KMS-11 (cell line): Measurements from ENCODE around the gene DOC2A.

Source experiments
- H2AFZ ChIP-seq: fragments of 200-600 bp; sonication (generic); 2 replicates; pipeline ENCODE4 v1.6.1; 2016; ENCODE audit warnings: antibody characterized with exemption, mixed run types, low read depth
- H3K27ac ChIP-seq: fragments of 200-600 bp; sonication (generic); 2 replicates; pipeline ENCODE4 v1.6.1; 2016; ENCODE audit warnings: mild to moderate bottlenecking, mixed run types
- H3K27me3 ChIP-seq: fragments of 200-600 bp; sonication (generic); 2 replicates; pipeline ENCODE4 v1.6.1; 2017; ENCODE audit warnings: mild to moderate bottlenecking, low read depth, mixed run types, moderate library complexity; ENCODE audit not compliant: insufficient read depth
- H3K36me3 ChIP-seq: fragments of 200-600 bp; sonication (generic); 2 replicates; pipeline ENCODE4 v1.6.1; 2017; ENCODE audit warnings: mild to moderate bottlenecking, mixed run types; ENCODE audit not compliant: insufficient read depth
- H3K4me1 ChIP-seq: fragments of 200-600 bp; sonication (generic); 2 replicates; pipeline ENCODE4 v1.6.1; 2016; ENCODE audit warnings: mild to moderate bottlenecking, low read depth, mixed run types; ENCODE audit not compliant: poor library complexity, severe bottlenecking
- H3K4me2 ChIP-seq: fragments of 200-600 bp; sonication (generic); 2 replicates; pipeline ENCODE4 v1.7.0; 2016; ENCODE audit warnings: mild to moderate bottlenecking, mixed run types
- H3K4me3 ChIP-seq: fragments of 200-600 bp; sonication (generic); IDR thresholded peaks from 2 replicates; pipeline ENCODE4 v1.6.1; 2017; ENCODE audit warnings: low read depth, low read length, mixed read lengths; ENCODE audit not compliant: insufficient read depth
- H3K79me2 ChIP-seq: fragments of 200-600 bp; sonication (generic); 2 replicates; pipeline ENCODE4 v1.6.1; 2016; ENCODE audit warnings: low read depth, mixed run types; ENCODE audit not compliant: insufficient read depth
- H3K9ac ChIP-seq: fragments of 200-600 bp; sonication (generic); 2 replicates; pipeline ENCODE4 v1.6.1; 2016; ENCODE audit warnings: mild to moderate bottlenecking, mixed run types
- H4K20me1 ChIP-seq: fragments of 200-600 bp; sonication (generic); 2 replicates; pipeline ENCODE4 v1.6.1; 2016; ENCODE audit warnings: mild to moderate bottlenecking, mixed run types; ENCODE audit not compliant: insufficient read depth
- TF ChIP-seq, protein P1 (sequence below): fragments of 200-600 bp; sonication (generic); conservative IDR thresholded peaks from 2 replicates; pipeline ENCODE4 v1.6.1; 2017; ENCODE audit warnings: low read depth, mild to moderate bottlenecking, antibody characterized with exemption, low read length, moderate library complexity, mixed read lengths

Gene DOC2A

DNA sequence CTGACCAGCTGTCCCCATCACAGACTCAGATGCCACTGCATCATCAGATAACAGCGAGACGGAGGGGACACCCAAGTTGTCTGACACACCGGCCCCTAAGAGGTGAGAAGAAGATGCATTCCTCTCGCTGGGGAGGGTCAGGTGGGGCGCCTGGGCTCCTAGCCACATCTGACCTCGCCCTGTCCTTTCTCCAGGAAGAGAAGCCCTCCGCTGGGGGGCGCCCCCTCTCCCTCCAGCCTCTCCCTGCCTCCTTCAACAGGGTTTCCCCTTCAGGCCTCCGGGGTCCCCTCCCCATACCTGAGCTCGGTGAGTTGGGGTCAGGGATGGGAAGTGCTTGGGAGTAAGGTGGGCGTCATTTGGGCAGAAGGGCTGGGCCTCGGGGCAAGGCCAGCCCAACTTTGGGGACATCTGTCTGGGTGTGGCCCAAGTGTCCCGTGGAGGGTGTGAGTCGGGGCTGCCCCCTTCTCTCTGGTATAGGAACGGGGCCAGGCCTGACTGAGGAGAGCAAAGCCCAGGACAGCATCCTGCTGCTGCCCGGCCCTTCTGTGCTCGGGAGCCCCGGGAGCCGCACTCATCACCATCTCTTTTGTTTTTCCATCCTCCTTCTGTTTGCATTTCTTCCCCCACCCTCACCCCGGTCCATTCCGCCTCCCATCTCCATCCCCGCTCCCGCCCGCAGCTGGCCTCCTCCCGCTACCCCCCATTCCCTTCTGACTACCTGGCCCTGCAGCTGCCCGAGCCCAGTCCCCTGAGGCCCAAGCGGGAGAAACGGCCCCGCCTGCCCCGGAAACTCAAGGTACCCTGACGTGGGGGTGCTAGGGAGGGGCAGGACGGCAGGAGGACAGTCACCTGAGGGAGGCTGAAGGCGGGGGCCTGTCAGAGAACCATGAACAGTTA, 9.8 kb downstream of the DOC2A start:
- Histone ChIP-seq H3K9ac (no peak overlapping the region), H3K4me2 (no peak overlapping the region), H3K4me1 (peaks cover 7% of the 10 kb centered on the region), H3K4me3 (no peak overlapping the region), H3K27ac (no peak overlapping the region), H3K27me3 (no peaks in the 10 kb centered on the region), H4K20me1 (no peaks in the 10 kb centered on the region), H3K79me2 (peaks cover 10% of the 10 kb centered on the region; the same call in 1 of the 2 replicates), H3K36me3 (no peaks in the 10 kb centered on the region), H2AFZ (no peak overlapping the region)
- TF ChIP-seq, protein P1, sequence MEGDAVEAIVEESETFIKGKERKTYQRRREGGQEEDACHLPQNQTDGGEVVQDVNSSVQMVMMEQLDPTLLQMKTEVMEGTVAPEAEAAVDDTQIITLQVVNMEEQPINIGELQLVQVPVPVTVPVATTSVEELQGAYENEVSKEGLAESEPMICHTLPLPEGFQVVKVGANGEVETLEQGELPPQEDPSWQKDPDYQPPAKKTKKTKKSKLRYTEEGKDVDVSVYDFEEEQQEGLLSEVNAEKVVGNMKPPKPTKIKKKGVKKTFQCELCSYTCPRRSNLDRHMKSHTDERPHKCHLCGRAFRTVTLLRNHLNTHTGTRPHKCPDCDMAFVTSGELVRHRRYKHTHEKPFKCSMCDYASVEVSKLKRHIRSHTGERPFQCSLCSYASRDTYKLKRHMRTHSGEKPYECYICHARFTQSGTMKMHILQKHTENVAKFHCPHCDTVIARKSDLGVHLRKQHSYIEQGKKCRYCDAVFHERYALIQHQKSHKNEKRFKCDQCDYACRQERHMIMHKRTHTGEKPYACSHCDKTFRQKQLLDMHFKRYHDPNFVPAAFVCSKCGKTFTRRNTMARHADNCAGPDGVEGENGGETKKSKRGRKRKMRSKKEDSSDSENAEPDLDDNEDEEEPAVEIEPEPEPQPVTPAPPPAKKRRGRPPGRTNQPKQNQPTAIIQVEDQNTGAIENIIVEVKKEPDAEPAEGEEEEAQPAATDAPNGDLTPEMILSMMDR = no peak

DNA sequence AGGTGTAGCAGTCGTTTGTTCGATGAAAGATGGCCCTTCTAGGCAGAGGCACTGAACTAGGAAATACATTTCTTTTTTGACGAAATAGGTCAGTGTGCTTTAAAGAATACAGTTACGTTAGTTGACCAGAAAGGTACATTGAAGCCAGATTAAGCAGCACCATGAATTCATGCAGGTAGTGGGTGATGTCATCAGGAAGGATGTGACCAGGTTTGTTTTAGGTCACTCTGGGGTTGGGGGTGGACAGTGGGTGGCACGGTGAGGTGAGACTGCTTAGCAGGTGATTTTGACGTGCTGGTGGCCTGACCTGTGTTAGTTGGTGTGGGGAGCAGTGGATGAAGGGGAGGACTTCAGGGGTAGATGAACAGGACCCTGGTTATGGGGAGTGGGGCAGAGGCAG, 11.2 kb downstream of the DOC2A start:
- H3K4me1 ChIP-seq = peaks cover 10% of the 10 kb centered on the region
- no peak overlapping the region for H3K27ac ChIP-seq
- H2AFZ ChIP-seq = no peak overlapping the region

DNA sequence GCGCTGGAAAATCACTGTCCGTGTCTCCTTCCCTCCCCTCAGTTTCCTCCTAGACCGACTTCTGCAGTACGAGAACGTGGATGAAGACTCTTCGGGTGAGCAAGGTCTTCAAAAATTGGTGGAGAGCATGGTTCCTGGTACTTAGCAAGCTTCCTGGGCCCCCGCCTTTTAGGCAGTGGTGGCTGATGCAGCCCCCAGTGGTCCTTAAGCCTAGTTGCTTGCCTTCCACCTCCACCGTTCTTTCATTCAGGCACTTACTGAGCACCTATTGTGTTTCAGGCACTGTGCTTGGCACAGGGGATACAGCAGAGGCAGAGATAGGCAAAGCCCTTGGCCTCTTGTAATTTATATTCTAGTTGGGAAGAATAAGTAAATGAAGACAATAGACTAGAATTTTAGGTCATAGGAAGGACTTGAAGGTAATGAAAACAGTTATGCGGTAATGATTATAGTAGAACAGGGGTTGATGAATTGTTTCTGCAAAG, 14.0 kb downstream of the DOC2A start:
- no peaks in the 10 kb centered on the region for H4K20me1 ChIP-seq
- TF ChIP-seq, protein P1 = no peak
- H3K79me2 ChIP-seq = peaks cover 10% of the 10 kb centered on the region; the same call in 1 of the 2 replicates
- peak overlapping the region; percentile 85 for H3K4me2 ChIP-seq
- peaks cover 17% of the 10 kb centered on the region for H3K4me1 ChIP-seq
- H3K27me3 ChIP-seq = no peaks in the 10 kb centered on the region
- H3K4me3 ChIP-seq = peak overlapping the region; percentile 1
- peak overlapping the region; percentile 100; the same call in 1 of the 2 replicates for H3K9ac ChIP-seq
- H3K36me3 ChIP-seq = no peaks in the 10 kb centered on the region
- H2AFZ ChIP-seq = peak overlapping the region; percentile 95
- H3K27ac ChIP-seq = no peak overlapping the region

More for the DNA sequence above, 11.2 kb downstream of the DOC2A start:
- no peaks in the 10 kb centered on the region for H3K27me3 ChIP-seq
- no peaks in the 10 kb centered on the region for H3K36me3 ChIP-seq
- no peak overlapping the region for H3K9ac ChIP-seq
- H3K79me2 ChIP-seq = peaks cover 10% of the 10 kb centered on the region; the same call in 1 of the 2 replicates
- H3K4me3 ChIP-seq = no peak overlapping the region
- TF ChIP-seq, protein P1 = no peak
- H3K4me2 ChIP-seq = no peak overlapping the region
- H4K20me1 ChIP-seq = no peaks in the 10 kb centered on the region

DNA sequence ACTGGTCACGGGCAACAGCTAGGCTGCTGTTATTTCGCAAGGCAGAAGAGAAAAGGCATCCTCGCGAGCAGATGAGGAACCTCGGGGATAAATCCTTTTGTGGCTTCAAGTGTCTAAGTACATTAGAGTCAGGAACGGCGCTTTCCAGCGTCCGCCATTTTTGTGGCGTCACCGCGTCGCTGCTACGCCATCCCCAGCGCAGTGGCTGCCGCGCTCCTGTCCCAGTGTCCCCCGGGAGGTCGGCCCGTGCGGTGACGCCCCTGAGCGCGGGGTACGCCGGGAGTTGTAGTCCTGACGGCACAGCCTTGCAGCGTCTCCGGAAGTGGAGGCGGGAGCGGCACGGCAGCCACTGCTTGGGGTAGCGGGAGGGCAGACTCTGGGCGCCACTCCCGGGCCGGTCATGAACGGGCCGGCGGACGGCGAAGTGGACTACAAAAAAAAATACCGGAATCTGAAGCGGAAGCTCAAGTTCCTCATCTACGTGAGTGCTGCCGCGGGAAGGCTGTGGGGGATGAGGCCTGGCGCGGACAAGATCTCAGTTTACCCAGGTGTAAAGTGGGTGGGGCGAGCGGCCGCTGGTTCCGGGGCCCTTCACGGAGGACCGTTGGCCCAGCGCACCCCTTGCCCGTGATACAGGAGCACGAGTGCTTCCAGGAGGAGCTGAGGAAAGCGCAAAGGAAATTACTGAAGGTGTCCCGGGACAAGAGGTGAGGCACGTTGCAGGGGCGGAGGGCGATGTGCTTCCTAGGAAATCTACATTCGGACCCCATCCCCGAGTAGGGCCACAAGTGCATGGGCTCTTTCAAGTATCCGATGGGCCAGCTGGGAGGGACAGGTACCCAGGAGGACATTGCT, 14.7 kb downstream of the DOC2A start, which contains the start of gene INO80E:
INO80E (plus strand) TSS at position 331 of the 855 bp plus-strand sequence; CDS start at position 401, 70 bp downstream.
- peak within 1 kb of the TSS; percentile 93 for H3K4me2 ChIP-seq
- H3K4me3 ChIP-seq = peak within 1 kb of the TSS; percentile 9
- peaks cover 17% of the 10 kb centered on the region for H3K4me1 ChIP-seq
- H2AFZ ChIP-seq = peak within 1 kb of the TSS; percentile 95
- peak within 1 kb of the TSS; percentile 100 for H3K9ac ChIP-seq
- H4K20me1 ChIP-seq = no peaks in the 10 kb centered on the region
- peaks cover 10% of the 10 kb centered on the region; the same call in 1 of the 2 replicates for H3K79me2 ChIP-seq
- no peaks in the 10 kb centered on the region for H3K27me3 ChIP-seq
- H3K27ac ChIP-seq = peak within 1 kb of the TSS; percentile 100
- TF ChIP-seq, protein P1 = no peak
- no peaks in the 10 kb centered on the region for H3K36me3 ChIP-seq
